ENCODE data around the gene KSR1.

KSR1 gene

GRCh38 chr17:27531469-27531961 lies 75.3 kb downstream of the KSR1 start:
- H3K4me3 ChIP-seq (ENCODE audit: low read depth, low read length): no peak overlapping the region
- no peak for DNase-seq (ENCODE audit: low read depth)
- TF ChIP-seq CTCF (IDR thresholded peaks at IDR 0.05; ENCODE audit: control insufficient read depth, extremely low read depth, insufficient read depth): no peak

- no peak overlapping the region for H3K4me3 ChIP-seq (ENCODE audit: low read depth, low read length)
- no peak for DNase-seq (ENCODE audit: low read depth)
- no peak for TF ChIP-seq CTCF (IDR thresholded peaks at IDR 0.05; ENCODE audit: control insufficient read depth, extremely low read depth, insufficient read depth)
Observed at GRCh38 chr17:27532269-27533263, 76.3 kb downstream of the KSR1 start.

- TF ChIP-seq CTCF (IDR thresholded peaks at IDR 0.05; ENCODE audit: control insufficient read depth, extremely low read depth, insufficient read depth): no peak
- no peak for DNase-seq (ENCODE audit: low read depth)
- H3K4me3 ChIP-seq (ENCODE audit: low read depth, low read length): no peak overlapping the region
Observed at GRCh38 chr17:27533874-27534815, 77.9 kb downstream of the KSR1 start.

- no peak for TF ChIP-seq CTCF (IDR thresholded peaks at IDR 0.05; ENCODE audit: control insufficient read depth, extremely low read depth, insufficient read depth)
- H3K4me3 ChIP-seq (ENCODE audit: low read depth, low read length): no peak overlapping the region
- no peak for DNase-seq (ENCODE audit: low read depth)
Observed at GRCh38 chr17:27535178-27535928, 79.1 kb downstream of the KSR1 start.

- no peak for TF ChIP-seq CTCF (IDR thresholded peaks at IDR 0.05; ENCODE audit: control insufficient read depth, extremely low read depth, insufficient read depth)
- H3K4me3 ChIP-seq (ENCODE audit: low read depth, low read length): no peak overlapping the region
- no peak for DNase-seq (ENCODE audit: low read depth)
Observed at GRCh38 chr17:27535975-27536374, 79.7 kb downstream of the KSR1 start.

- TF ChIP-seq CTCF (IDR thresholded peaks at IDR 0.05; ENCODE audit: control insufficient read depth, extremely low read depth, insufficient read depth): no peak
- DNase-seq (ENCODE audit: low read depth): no peak
- no peak overlapping the region for H3K4me3 ChIP-seq (ENCODE audit: low read depth, low read length)
Observed at GRCh38 chr17:27536781-27537180, 80.5 kb downstream of the KSR1 start.
